Measurements from ENCODE around the gene SPIRE1. TPM values are rescaled to one million over a fixed set of nuclear protein-coding genes. Genes with fewer than 3 reads are reported as not detected.

The SPIRE1 gene
- 87.1 TPM for total RNA-seq
- long read RNA-seq, full-length matches to known transcripts = 41 of 85 reads
- long read RNA-seq, partial matches to known transcripts = 14 of 85 reads
- long read RNA-seq, other reads (novel, unspliced or antisense) = 30 of 85 reads

GRCh38 chr18:12657684-12658425 is at the start of gene SPIRE1:
TSS of gene SPIRE1 (minus strand) at chr18:12658107. CDS start at chr18:12657866, 241 bp downstream.
- intact Hi-C loops (cut with DNase I) = loop anchor here (1.0 to 5.0 kb wide), 5 partner anchors 61 to 371 kb away; partner anchors contain the start of genes AFG3L2 and PRELID3A
- peak; percentile 89 for DNase-seq (ENCODE audit: low spot score)

GRCh38 chr18:12703664-12704063 is 45.8 kb upstream of the SPIRE1 start:
- intact Hi-C loops (cut with DNase I) = no loop called here
- DNase-seq (ENCODE audit: low spot score) = no peak

GRCh38 chr18:12703096-12703567 is 45.2 kb upstream of the SPIRE1 start:
- intact Hi-C loops (cut with DNase I) = no loop called here
- no peak for DNase-seq (ENCODE audit: low spot score)

GRCh38 chr18:12702221-12703095 is 44.6 kb upstream of the SPIRE1 start, which contains the start of the genes CEP76 and PSMG2:
TSS of gene CEP76 (minus strand) at chr18:12702723. CDS start at chr18:12702548, 175 bp downstream.
TSS of gene PSMG2 (plus strand) at chr18:12703042. CDS start at chr18:12703108, 66 bp downstream.
- DNase-seq (ENCODE audit: low spot score) = peak; percentile 93
- intact Hi-C loops (cut with DNase I) = no loop called here

- DNase-seq (ENCODE audit: low spot score) = no peak
- intact Hi-C loops (cut with DNase I) = no loop called here
These were observed 43.3 kb upstream of the SPIRE1 start for GRCh38 chr18:12701161-12701560.

GRCh38 chr18:12699747-12700146 is 41.8 kb upstream of the SPIRE1 start:
- intact Hi-C loops (cut with DNase I) = no loop called here
- DNase-seq (ENCODE audit: low spot score) = no peak

- no peak for DNase-seq (ENCODE audit: low spot score)
- intact Hi-C loops (cut with DNase I) = no loop called here
These were observed 36.1 kb upstream of the SPIRE1 start for GRCh38 chr18:12694032-12694431.

GRCh38 chr18:12692206-12692605 is 34.3 kb upstream of the SPIRE1 start:
- intact Hi-C loops (cut with DNase I) = no loop called here
- DNase-seq (ENCODE audit: low spot score) = no peak

GRCh38 chr18:12689256-12689850 is 31.4 kb upstream of the SPIRE1 start:
- DNase-seq (ENCODE audit: low spot score) = no peak
- intact Hi-C loops (cut with DNase I) = no loop called here

GRCh38 chr18:12686100-12686499 is 28.2 kb upstream of the SPIRE1 start:
- DNase-seq (ENCODE audit: low spot score) = no peak
- intact Hi-C loops (cut with DNase I) = no loop called here

- peak; percentile 82 for DNase-seq (ENCODE audit: low spot score)
- intact Hi-C loops (cut with DNase I) = no loop called here
These were observed 21.4 kb upstream of the SPIRE1 start for GRCh38 chr18:12679183-12679786.

- no peak for DNase-seq (ENCODE audit: low spot score)
- intact Hi-C loops (cut with DNase I) = no loop called here
These were observed 10.1 kb upstream of the SPIRE1 start for GRCh38 chr18:12668041-12668440.

GRCh38 chr18:12659904-12660605 is 2.1 kb upstream of the SPIRE1 start:
- intact Hi-C loops (cut with DNase I) = loop anchor here (1.0 to 5.0 kb wide), 5 partner anchors 63 to 373 kb away; partner anchors contain the start of gene AFG3L2
- DNase-seq (ENCODE audit: low spot score) = no peak

- DNase-seq (ENCODE audit: low spot score) = peak; percentile 76
- intact Hi-C loops (cut with DNase I) = loop anchor here (1.0 to 5.0 kb wide), 5 partner anchors 61 to 371 kb away; partner anchors contain the start of genes AFG3L2 and PRELID3A
These were observed 675 bp upstream of the SPIRE1 start for GRCh38 chr18:12658426-12659138.

GRCh38 chr18:12656938-12657683 is 796 bp downstream of the SPIRE1 start:
- no peak for DNase-seq (ENCODE audit: low spot score)
- intact Hi-C loops (cut with DNase I) = loop anchor here (5.0 kb wide), 4 partner anchors 60 to 370 kb away; partner anchors contain the start of gene AFG3L2

- intact Hi-C loops (cut with DNase I) = loop anchor here (5.0 kb wide), 4 partner anchors 59 to 369 kb away; partner anchors contain the start of gene AFG3L2
- no peak for DNase-seq (ENCODE audit: low spot score)
These were observed 1.3 kb downstream of the SPIRE1 start for GRCh38 chr18:12656605-12656937.

GRCh38 chr18:12654971-12655370 is 2.9 kb downstream of the SPIRE1 start:
- intact Hi-C loops (cut with DNase I) = loop anchor here (5.0 kb wide), 4 partner anchors 58 to 368 kb away; partner anchors contain the start of gene AFG3L2
- DNase-seq (ENCODE audit: low spot score) = no peak

Data from cardiac septum (tissue), 1 donor.